Thyroid gland (tissue), 4 donors: Measurements from ENCODE around the gene IL4. TPM values are rescaled to one million over a fixed set of nuclear protein-coding genes. Genes with fewer than 3 reads are reported as not detected.
A peak's percentile ranks its signal among the peaks of the same experiment; 100 is the strongest.

Source experiments
- DNase-seq, 2 donors: peaks; one replicate each; pipeline ENCODE4 v3.0.0-alpha.2; 2019
- H3K27ac ChIP-seq, 3 donors: fragments of 200-600 bp; sonication (generic); 1 replicate in 2 of 3; 2 replicates in 1 of 3; pipeline ENCODE4 v1.5.1; 2016 to 2019; ENCODE audit warnings: mild to moderate bottlenecking in 1 of 3, moderate library complexity in 1 of 3
- H3K27me3 ChIP-seq: fragments of 200-600 bp; sonication (generic); one replicate; pipeline ENCODE4 v1.5.1; 2019
- H3K36me3 ChIP-seq, 2 donors: fragments of 200-600 bp; sonication (generic); one replicate each; pipeline ENCODE4 v1.5.1; 2016 to 2019
- H3K4me1 ChIP-seq, 2 donors: fragments of 200-600 bp; sonication (generic); one replicate each; pipeline ENCODE4 v1.5.1; 2017 to 2019
- H3K4me3 ChIP-seq, 3 donors: fragments of 200-600 bp; sonication (generic); replicated peaks in 1 of 3; 1 replicate in 2 of 3; 2 replicates in 1 of 3; pipeline ENCODE4 v1.5.1; 2016; ENCODE audit warnings: mild to moderate bottlenecking in 1 of 3
- H3K9me3 ChIP-seq: fragments of 200-600 bp; sonication (generic); one replicate; pipeline ENCODE4 v1.5.1; 2017
- CTCF ChIP-seq, 6 experiments: fragments of 200-600 bp in 3 of 6; fragments of 450-650 bp in 3 of 6; sonication (generic) in 3 of 6; IDR thresholded peaks; one replicate each; pipeline ENCODE4 v1.5.1; 2016 to 2019; ENCODE audit warnings: antibody characterized with exemption in 6 of 6, mild to moderate bottlenecking in 2 of 6, inconsistent platforms in 1 of 6, moderate library complexity in 1 of 6
- POLR2A ChIP-seq, 2 donors: fragments of 450-650 bp; IDR thresholded peaks; one replicate each; pipeline ENCODE4 v1.6.1; 2017; ENCODE audit warnings: antibody characterized with exemption in 2 of 2, mild to moderate bottlenecking in 2 of 2, moderate library complexity in 1 of 2
- WGBS, 2 donors: methylation state at CpG; one replicate each; pipeline ENCODE4 v1.1.5; 2017; 5-methylcytosine and 5-hydroxymethylcytosine counted together
- intact Hi-C: fragments of 100-400 bp; cut with DNase I; formaldehyde crosslinking; loops from one replicate; pipeline ENCODE4 v1.15.1; 2023
- total RNA-seq, 4 donors: library from RNA; depleted of rRNA; stranded (reverse); fragments of >200 nt; gene quantifications; one replicate each; pipeline ENCODE4 v1.2.3, GENCODE V29; 2016

Gene IL4
- total RNA-seq, 4 donors from 2014 or later, result not detected

GRCh38 chr5:132674671-132675506 is 1.1 kb downstream of the IL4 start:
- Histone ChIP-seq H3K4me1 (peaks cover 0 to 12% of the 10 kb centered on the region in 2 donors), H3K27ac (peak overlapping the region in 2 of 3 donors; percentile 27 to 56), H3K27me3 (no peaks in the 10 kb centered on the region), H3K36me3 (no peaks in the 10 kb centered on the region), H3K4me3 (no peak overlapping the region), H3K9me3 (no peaks in the 10 kb centered on the region)
- WGBS, 2 donors, result 56 to 58% methylated on average over 11 to 13 of the region's 13 CpGs
- intact Hi-C loops, result no loop called here
- DNase-seq, result peak; percentile 54 to 70
- TF ChIP-seq CTCF (IDR thresholded peaks at IDR 0.05) (no peak), POLR2A (IDR thresholded peaks at IDR 0.05) (no peak)

GRCh38 chr5:132675936-132676689 is 2.3 kb downstream of the IL4 start:
- no peak for TF ChIP-seq POLR2A (IDR thresholded peaks at IDR 0.05)
- TF ChIP-seq CTCF (IDR thresholded peaks at IDR 0.05), result no peak
- Histone ChIP-seq H3K4me1 (peaks cover under 1 to 12% of the 10 kb centered on the region in 2 donors), H3K36me3 (no peaks in the 10 kb centered on the region), H3K27me3 (no peaks in the 10 kb centered on the region), H3K9me3 (no peaks in the 10 kb centered on the region), H3K4me3 (no peak overlapping the region), H3K27ac (no peak overlapping the region)
- WGBS, 2 donors, result 89 to 94% methylated on average over 11 of the region's 11 CpGs
- DNase-seq, result no peak
- intact Hi-C loops, result no loop called here

- DNase-seq, result peak; percentile 68 to 76
- 42 to 52% methylated on average over 7 of the region's 7 CpGs for WGBS, 2 donors
- TF ChIP-seq POLR2A (IDR thresholded peaks at IDR 0.05) (peak in 1 of 2 donors; percentile 23), CTCF (IDR thresholded peaks at IDR 0.05) (no peak)
- H3K27me3 ChIP-seq, result no peaks in the 10 kb centered on the region
- H3K36me3 ChIP-seq, result no peaks in the 10 kb centered on the region
- peaks cover 10 to 20% of the 10 kb centered on the region in 2 donors for H3K4me1 ChIP-seq
- intact Hi-C loops, result no loop called here
- no peak overlapping the region for H3K4me3 ChIP-seq
- H3K27ac ChIP-seq, result peak overlapping the region in 1 of 3 donors; percentile 15
- H3K9me3 ChIP-seq, result no peaks in the 10 kb centered on the region
Observed at GRCh38 chr5:132677191-132677590, 3.4 kb downstream of the IL4 start.

GRCh38 chr5:132677682-132678400 is 4.1 kb downstream of the IL4 start:
- intact Hi-C loops, result no loop called here
- Histone ChIP-seq H3K4me1 (peaks cover 14 to 20% of the 10 kb centered on the region in 2 donors), H3K27me3 (no peaks in the 10 kb centered on the region), H3K4me3 (no peak overlapping the region), H3K27ac (no peak overlapping the region), H3K36me3 (no peaks in the 10 kb centered on the region), H3K9me3 (no peaks in the 10 kb centered on the region)
- DNase-seq, result no peak
- WGBS, 2 donors, result 83 to 91% methylated on average over 15 of the region's 15 CpGs
- TF ChIP-seq POLR2A (IDR thresholded peaks at IDR 0.05), result no peak
- no peak for TF ChIP-seq CTCF (IDR thresholded peaks at IDR 0.05)
